Large intestine (tissue), 3 donors: ENCODE results near the gene NMNAT2. TPM values are rescaled to one million over a fixed set of nuclear protein-coding genes. Genes with fewer than 3 reads are reported as not detected.

Experiments used
- DNase-seq, 2 donors: peaks; one replicate each; pipeline versions ENCODE4 v3.0.0 to v3.0.0-alpha.2; 2013
- H3K27ac ChIP-seq: one replicate; pipeline ENCODE4 v1.5.1; 2013; ENCODE audit warnings: low read length
- H3K27me3 ChIP-seq: 2 replicates; pipeline ENCODE4 v1.6.1; 2013; ENCODE audit warnings: low read length; ENCODE audit not compliant: control insufficient read depth, insufficient read depth
- H3K36me3 ChIP-seq: 2 replicates; pipeline ENCODE4 v1.6.1; 2013; ENCODE audit warnings: low read length; ENCODE audit not compliant: control insufficient read depth, insufficient read depth
- H3K4me1 ChIP-seq: one replicate; pipeline ENCODE4 v1.6.1; 2013; ENCODE audit warnings: low read length; ENCODE audit not compliant: control insufficient read depth, insufficient read depth
- H3K4me3 ChIP-seq: one replicate; pipeline ENCODE4 v1.5.1; 2013; ENCODE audit warnings: low read length
- H3K9me3 ChIP-seq: one replicate; pipeline ENCODE4 v1.6.1; 2013; ENCODE audit warnings: mild to moderate bottlenecking, low read depth, low read length, moderate library complexity; ENCODE audit not compliant: control insufficient read depth
- whole genome bisulfite sequencing: methylation state at CpG from one replicate; pipeline ENCODE4 v1.1.5; 2013; ENCODE audit warnings: low lambda C conversion rate; ENCODE audit not compliant: insufficient coverage; 5-methylcytosine and 5-hydroxymethylcytosine counted together
- polyA plus RNA-seq: library from polyadenylated mRNA; unstranded; fragments of 120-200 nt; gene quantifications from one replicate; pipeline ENCODE4 v1.2.1, GENCODE V29; 2013

The NMNAT2 gene
- polyA plus RNA-seq, 1 donor = 3.3 TPM

DNA sequence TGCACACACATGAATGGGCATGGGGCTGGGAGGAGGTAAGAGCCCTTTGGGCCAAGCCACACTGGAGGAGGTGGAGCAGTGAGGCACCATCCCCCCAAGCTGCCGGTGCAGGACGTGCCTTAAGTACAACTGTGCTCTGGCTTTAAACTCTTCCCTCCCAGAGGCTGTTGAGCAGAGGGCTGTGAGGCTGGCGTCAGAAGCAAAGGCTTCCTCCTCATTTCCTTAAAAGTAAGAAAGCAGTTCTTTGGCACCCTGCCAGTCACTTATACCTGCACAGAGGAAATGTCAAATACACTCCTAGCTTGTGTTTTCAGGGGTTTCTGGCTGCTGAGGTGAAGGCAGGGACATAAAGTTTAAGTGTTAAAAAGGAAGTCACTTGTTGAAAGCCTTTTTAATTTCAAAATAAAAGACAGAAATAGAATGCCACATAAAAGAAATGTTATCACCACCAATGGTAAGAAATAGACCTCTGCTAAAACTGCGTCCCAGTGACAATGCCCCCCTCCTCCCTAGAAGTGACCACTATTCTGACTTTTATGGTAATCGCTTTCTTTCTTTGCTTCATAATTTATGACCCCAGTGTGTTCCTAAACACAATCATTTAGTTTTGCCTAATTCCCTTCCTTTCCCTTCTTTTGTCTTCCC is 199.1 kb downstream of the NMNAT2 start:
- Histone ChIP-seq H3K27me3 (no peaks in the 10 kb centered on the region), H3K9me3 (no peaks in the 10 kb centered on the region), H3K4me1 (no peaks in the 10 kb centered on the region), H3K27ac (peak overlapping the region; percentile 50), H3K4me3 (no peak overlapping the region), H3K36me3 (peaks cover 68% of the 10 kb centered on the region)
- 100% methylated on average over 2 of the region's 5 CpGs for WGBS
- DNase-seq = peak in 1 of 2 donors; percentile 32

GRCh38 chr1:183218027-183218618 is 200.1 kb downstream of the NMNAT2 start:
- Histone ChIP-seq H3K4me1 (no peaks in the 10 kb centered on the region), H3K27me3 (no peaks in the 10 kb centered on the region), H3K4me3 (no peak overlapping the region), H3K9me3 (no peaks in the 10 kb centered on the region), H3K36me3 (peaks cover 65% of the 10 kb centered on the region), H3K27ac (peak overlapping the region; percentile 50)
- 80% methylated on average over 2 of the region's 14 CpGs for WGBS
- DNase-seq = no peak

- H3K4me1 ChIP-seq = no peaks in the 10 kb centered on the region
- H3K36me3 ChIP-seq = peaks cover 54% of the 10 kb centered on the region
- no peak overlapping the region for H3K27ac ChIP-seq
- no peaks in the 10 kb centered on the region for H3K27me3 ChIP-seq
- no CpG with 5 or more reads among the region's 4 CpGs for WGBS
- DNase-seq = no peak
- no peaks in the 10 kb centered on the region for H3K9me3 ChIP-seq
- H3K4me3 ChIP-seq = no peak overlapping the region
Measured at GRCh38 chr1:183215936-183216335, 202.2 kb downstream of the NMNAT2 start.

DNA sequence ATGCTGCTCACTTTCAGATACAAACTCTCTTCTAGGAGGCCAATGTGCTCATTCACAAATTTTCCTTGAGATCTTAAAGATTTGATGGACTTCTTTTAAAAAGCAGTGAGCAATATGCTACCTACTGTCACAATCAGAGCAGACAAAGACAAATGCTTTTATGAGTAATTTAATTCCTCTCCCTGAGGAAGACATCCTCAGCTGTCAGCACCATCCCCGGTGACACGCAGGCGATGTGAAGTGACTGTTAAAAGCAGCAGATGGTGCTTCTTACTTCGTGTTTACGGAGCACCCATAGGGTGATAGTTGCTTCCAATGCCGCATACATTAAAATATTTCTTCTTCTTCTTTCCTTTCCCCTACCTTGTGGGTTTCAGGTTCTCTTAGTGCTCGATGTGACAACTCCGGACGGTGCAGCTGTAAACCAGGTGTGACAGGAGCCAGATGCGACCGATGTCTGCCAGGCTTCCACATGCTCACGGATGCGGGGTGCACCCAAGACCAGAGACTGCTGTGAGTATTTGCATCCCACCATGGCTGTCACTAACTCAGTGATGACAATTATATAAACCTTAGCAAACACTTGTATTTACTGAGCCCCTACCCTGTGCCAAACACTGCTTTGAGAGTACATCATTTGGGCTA is 203.0 kb downstream of the NMNAT2 start:
- 75% methylated on average over 4 of the region's 13 CpGs for WGBS
- no peak overlapping the region for H3K27ac ChIP-seq
- H3K4me1 ChIP-seq = no peaks in the 10 kb centered on the region
- DNase-seq = no peak
- H3K9me3 ChIP-seq = no peaks in the 10 kb centered on the region
- H3K27me3 ChIP-seq = no peaks in the 10 kb centered on the region
- H3K36me3 ChIP-seq = peaks cover 52% of the 10 kb centered on the region
- H3K4me3 ChIP-seq = no peak overlapping the region

DNA sequence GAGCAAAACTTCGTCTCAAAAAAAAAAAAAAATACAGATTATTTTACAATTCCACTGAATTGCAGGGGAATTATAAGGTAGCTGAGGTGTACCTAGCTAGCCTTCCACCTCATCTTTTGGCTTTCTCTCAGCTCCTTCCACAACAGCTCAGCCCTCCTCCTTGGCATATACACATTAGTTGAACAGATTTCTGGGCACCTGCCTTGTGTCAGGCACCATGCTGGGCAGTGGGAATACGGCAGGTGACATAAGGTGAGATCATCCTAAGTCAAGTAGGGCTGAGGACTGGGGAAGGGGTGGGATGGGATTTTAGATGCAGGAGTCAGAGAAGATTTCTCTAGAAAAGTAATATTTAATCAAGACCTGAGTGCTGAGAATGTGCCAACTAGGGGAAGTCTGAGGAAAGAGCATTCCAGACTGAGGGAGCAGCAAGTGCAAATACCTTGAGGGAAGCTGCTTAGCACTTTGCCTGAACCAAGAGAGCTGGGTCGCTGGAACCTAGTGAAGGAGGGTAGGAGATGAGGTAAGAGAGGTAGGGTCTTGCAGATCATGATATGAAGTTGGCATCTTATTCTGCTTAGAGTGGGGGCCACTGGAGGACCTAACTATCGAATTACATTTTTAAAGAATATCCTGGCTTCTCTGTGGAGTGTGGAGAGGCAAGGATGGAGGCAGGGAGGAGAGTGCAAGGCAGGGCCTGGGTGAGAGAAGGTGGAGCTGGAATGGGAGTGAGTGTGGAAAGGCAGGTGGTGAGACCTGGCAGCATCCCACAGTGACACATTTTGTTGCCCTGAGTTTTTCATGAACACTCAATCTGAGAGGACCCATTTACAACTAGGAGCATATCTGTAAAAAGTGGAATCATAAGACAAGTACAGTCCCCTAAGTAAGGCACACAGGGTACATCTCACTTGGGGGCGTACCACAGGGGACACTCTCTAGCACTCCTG is 203.9 kb downstream of the NMNAT2 start:
- Histone ChIP-seq H3K36me3 (peaks cover 51% of the 10 kb centered on the region), H3K27ac (no peak overlapping the region), H3K27me3 (no peaks in the 10 kb centered on the region), H3K4me3 (no peak overlapping the region), H3K9me3 (no peaks in the 10 kb centered on the region), H3K4me1 (no peaks in the 10 kb centered on the region)
- WGBS = no CpG with 5 or more reads among the region's 5 CpGs
- DNase-seq = no peak

GRCh38 chr1:183212870-183213269 is 205.3 kb downstream of the NMNAT2 start:
- H3K27ac ChIP-seq = no peak overlapping the region
- no peak for DNase-seq
- no peaks in the 10 kb centered on the region for H3K27me3 ChIP-seq
- no peaks in the 10 kb centered on the region for H3K4me1 ChIP-seq
- H3K9me3 ChIP-seq = no peaks in the 10 kb centered on the region
- no peak overlapping the region for H3K4me3 ChIP-seq
- no CpG with 5 or more reads among the region's 1 CpG for WGBS
- peaks cover 41% of the 10 kb centered on the region for H3K36me3 ChIP-seq

- no peak overlapping the region for H3K27ac ChIP-seq
- no peaks in the 10 kb centered on the region for H3K9me3 ChIP-seq
- H3K27me3 ChIP-seq = no peaks in the 10 kb centered on the region
Measured at GRCh38 chr1:183210681-183211080, 207.5 kb downstream of the NMNAT2 start.

DNA sequence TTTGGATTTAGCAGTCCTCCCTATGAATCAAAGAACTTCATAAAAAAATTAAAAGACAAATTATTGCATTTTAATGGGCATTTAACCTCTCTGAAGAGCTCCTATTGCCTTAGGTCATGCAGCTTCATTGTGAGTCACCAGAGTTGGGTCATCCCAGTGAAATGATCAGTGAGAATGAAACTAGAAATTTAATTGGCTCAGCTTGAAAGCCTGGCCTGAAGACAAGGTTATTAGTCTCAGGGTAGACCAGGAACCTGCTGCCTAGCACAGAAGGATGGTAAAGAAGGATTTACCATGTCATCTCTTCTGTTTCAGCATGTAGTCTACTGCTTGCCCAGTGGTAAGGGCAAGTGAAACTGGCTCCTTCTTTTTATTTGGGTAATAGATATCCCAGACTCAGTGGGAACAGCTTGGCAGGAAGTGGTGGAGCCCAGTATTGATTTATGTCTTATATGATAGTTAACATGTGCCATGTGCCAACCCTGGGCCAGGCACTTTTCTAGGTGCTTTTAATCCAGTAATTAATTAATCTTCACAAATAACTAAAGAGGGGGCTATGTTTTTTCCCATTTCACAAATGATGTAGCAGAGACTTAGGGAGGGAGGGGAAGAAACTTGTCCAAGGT is 208.5 kb downstream of the NMNAT2 start:
- H3K36me3 ChIP-seq = peaks cover 18% of the 10 kb centered on the region
- peak in 1 of 2 donors; percentile 33 for DNase-seq
- no peak overlapping the region for H3K27ac ChIP-seq

More at GRCh38 chr1:183210681-183211080, 207.5 kb downstream of the NMNAT2 start:
- DNase-seq = no peak
- H3K4me1 ChIP-seq = no peaks in the 10 kb centered on the region
- peaks cover 28% of the 10 kb centered on the region for H3K36me3 ChIP-seq
- H3K4me3 ChIP-seq = no peak overlapping the region

GRCh38 chr1:183206538-183207122 is 211.6 kb downstream of the NMNAT2 start:
- no peaks in the 10 kb centered on the region for H3K9me3 ChIP-seq
- no peaks in the 10 kb centered on the region for H3K4me1 ChIP-seq
- no peak overlapping the region for H3K4me3 ChIP-seq
- no CpG with 5 or more reads among the region's 6 CpGs for WGBS
- peaks cover 11% of the 10 kb centered on the region for H3K36me3 ChIP-seq
- H3K27me3 ChIP-seq = no peaks in the 10 kb centered on the region
- DNase-seq = no peak
- H3K27ac ChIP-seq = no peak overlapping the region

More for the DNA sequence above, 208.5 kb downstream of the NMNAT2 start:
- no peaks in the 10 kb centered on the region for H3K27me3 ChIP-seq
- no peak overlapping the region for H3K4me3 ChIP-seq
- no peaks in the 10 kb centered on the region for H3K4me1 ChIP-seq
- H3K9me3 ChIP-seq = no peaks in the 10 kb centered on the region
